Measurements from ENCODE around the gene IRAK4.

DNA sequence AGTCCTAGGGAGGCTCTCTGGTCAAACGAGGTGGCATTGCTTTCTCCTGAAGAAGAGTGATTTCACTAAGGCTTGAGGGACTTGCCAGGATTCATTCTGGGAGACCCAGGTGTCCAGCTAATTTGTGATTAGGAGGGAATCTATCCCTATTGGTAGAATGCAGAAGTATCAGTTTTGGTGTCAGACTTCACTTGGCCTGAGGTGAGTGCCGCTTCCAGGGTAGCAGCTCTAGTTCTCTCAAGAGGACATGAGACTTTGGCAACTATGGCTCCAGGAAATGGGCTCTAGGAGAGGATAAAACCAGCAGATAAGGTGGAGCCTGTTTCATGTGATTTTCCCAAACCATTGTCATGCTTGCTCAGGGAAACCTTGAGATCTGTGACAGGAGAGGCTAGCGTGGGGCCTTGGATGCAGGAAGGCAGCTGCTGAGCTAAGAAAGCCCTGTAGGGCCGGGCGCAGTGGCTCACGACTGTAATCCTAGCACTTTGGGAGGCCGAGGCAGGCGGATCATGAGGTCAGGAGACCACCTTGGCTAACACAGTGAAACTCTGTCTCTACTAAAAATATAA, 65.5 kb downstream of the IRAK4 start:
- no peak for TF ChIP-seq POLR2AphosphoS5 (IDR thresholded peaks at IDR 0.05)
- TF ChIP-seq, protein P1, sequence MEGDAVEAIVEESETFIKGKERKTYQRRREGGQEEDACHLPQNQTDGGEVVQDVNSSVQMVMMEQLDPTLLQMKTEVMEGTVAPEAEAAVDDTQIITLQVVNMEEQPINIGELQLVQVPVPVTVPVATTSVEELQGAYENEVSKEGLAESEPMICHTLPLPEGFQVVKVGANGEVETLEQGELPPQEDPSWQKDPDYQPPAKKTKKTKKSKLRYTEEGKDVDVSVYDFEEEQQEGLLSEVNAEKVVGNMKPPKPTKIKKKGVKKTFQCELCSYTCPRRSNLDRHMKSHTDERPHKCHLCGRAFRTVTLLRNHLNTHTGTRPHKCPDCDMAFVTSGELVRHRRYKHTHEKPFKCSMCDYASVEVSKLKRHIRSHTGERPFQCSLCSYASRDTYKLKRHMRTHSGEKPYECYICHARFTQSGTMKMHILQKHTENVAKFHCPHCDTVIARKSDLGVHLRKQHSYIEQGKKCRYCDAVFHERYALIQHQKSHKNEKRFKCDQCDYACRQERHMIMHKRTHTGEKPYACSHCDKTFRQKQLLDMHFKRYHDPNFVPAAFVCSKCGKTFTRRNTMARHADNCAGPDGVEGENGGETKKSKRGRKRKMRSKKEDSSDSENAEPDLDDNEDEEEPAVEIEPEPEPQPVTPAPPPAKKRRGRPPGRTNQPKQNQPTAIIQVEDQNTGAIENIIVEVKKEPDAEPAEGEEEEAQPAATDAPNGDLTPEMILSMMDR (IDR thresholded peaks at IDR 0.05), result no peak
- no peak for TF ChIP-seq POLR2A (IDR thresholded peaks at IDR 0.05; ENCODE audit: low read depth)

All from esophagus muscularis mucosa (tissue), 3 donors.